ENCODE measurements around the gene ZNF423.
"Not testable (repeated sequence)": the region's sequence is repeated elsewhere in the genome, so short reads cannot be mapped to it uniquely, and the experiment has no call there.

ZNF423 gene

DNA sequence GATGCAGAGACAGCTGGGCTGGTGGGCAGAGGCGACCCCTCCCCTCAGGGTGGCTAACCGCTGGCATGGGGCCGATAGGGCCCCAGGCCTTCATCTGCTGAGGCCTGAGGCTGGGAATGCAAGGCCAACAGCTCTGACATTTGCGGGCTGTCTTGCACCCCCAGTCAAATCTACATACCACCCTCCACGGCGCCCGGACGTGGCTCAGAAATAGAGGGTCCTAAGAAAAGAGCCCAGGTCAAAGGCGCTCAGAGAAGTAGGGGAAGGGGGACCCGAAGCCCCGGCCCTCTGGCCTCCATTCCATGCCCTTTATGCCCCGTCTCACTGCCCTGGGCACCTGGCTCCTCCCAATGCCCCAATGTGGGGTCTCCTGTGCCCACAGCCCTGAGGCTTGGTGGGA, 340.1 kb downstream of the ZNF423 start:
- TF ChIP-seq, protein P1, sequence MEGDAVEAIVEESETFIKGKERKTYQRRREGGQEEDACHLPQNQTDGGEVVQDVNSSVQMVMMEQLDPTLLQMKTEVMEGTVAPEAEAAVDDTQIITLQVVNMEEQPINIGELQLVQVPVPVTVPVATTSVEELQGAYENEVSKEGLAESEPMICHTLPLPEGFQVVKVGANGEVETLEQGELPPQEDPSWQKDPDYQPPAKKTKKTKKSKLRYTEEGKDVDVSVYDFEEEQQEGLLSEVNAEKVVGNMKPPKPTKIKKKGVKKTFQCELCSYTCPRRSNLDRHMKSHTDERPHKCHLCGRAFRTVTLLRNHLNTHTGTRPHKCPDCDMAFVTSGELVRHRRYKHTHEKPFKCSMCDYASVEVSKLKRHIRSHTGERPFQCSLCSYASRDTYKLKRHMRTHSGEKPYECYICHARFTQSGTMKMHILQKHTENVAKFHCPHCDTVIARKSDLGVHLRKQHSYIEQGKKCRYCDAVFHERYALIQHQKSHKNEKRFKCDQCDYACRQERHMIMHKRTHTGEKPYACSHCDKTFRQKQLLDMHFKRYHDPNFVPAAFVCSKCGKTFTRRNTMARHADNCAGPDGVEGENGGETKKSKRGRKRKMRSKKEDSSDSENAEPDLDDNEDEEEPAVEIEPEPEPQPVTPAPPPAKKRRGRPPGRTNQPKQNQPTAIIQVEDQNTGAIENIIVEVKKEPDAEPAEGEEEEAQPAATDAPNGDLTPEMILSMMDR (conservative IDR thresholded peaks at IDR 0.05; ENCODE audit: low read length): no peak
- H3K4me3 ChIP-seq (ENCODE audit: low read length): no peak overlapping the region
- no peak for DNase-seq (ENCODE audit: low read depth)

DNA sequence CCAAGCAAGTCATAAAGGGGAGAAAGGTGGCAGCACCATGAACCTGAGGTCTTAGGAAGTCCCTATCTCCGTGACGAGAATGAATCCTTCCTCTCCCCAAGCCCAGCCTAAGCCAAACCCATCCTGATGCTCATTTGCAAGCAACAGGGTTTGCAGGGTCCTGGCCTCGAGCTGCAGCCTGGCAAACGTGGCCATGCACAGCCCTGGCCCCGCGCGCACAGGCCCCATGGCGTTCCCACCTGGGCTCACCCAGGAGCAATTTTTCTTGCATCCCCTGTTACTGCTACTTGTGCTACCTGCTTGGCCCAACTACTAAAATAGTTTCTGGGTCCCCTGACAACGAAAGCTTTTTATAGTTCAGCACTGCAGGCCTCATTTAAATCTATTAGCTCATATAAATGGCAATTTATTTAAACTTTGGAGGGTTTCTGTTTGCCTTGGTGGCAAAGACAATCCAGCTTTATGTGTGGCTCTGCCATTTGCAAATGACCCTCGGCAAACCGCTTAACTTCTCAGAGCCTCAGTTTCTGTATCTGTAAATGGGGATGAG, 340.8 kb downstream of the ZNF423 start:
- H3K4me3 ChIP-seq (ENCODE audit: low read length): no peak overlapping the region
- TF ChIP-seq, protein P1 (conservative IDR thresholded peaks at IDR 0.05; ENCODE audit: low read length): no peak

DNA sequence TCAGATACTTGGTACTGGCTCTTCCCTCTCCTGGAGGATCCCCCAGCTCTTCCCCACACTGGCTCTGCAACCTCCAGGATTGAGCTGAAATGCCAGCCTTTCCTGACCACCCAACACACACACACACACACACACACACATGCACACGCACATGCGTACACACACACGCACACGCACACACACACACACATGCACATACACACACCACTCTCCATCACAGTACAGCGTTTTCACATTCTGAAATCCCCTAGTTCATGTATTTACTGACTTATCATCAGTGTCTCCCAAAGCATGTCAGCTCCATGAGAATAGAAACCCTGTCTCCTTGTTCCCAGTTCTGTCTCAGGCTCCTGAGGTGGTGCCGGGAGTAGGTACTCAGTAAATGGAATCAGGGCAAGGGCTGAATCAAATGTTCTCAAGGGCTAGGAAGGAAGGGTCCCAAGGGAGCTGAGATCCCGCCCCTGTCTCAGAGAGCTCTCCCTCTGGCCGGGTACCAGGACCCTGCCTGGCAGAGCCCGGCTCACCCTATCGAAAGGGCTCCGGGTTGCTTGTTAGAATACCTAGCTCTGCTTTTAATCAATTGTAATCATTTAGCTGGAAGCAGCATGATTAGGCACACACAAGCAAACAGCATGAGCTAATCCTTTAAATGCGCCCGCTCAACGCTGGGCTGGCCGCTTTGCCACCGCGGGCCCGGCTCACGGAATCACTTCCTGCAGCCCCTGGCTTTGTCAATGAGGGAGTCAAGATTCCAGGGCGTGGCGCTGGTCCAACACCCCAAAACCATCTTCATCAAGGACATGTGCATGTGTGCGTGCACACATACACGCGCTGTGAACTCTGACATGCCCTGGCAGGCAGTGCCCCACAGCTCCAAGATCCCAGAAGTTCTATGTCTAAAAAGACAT, 341.6 kb downstream of the ZNF423 start:
- DNase-seq (ENCODE audit: low read depth): no peak
- no peak overlapping the region for H3K4me3 ChIP-seq (ENCODE audit: low read length)
- TF ChIP-seq, protein P1 (conservative IDR thresholded peaks at IDR 0.05; ENCODE audit: low read length): no peak

More for the DNA sequence above, 340.8 kb downstream of the ZNF423 start:
- no peak for DNase-seq (ENCODE audit: low read depth)

DNA sequence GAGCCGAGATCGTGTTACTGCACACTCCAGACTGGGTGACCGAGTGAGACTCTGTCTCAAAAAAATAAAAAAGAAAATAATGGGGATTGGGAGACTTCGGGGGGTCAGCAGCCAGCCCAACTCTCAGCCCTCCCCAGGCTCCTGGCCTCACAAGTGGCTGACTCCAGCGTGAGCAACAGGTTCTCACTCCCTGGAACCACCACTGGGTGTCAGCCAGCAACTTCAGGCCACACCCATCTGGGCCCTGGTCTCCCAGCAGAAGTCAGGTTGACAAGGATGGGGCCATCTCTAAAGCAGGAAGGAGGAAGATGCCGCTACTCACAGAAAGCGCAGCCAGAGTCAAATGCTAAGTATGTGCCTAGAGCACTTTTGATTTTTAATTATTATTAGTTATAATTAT, 342.9 kb downstream of the ZNF423 start:
- TF ChIP-seq, protein P1 (conservative IDR thresholded peaks at IDR 0.05; ENCODE audit: low read length): no peak
- DNase-seq (ENCODE audit: low read depth): no peak
- H3K4me3 ChIP-seq (ENCODE audit: low read length): no peak overlapping the region

DNA sequence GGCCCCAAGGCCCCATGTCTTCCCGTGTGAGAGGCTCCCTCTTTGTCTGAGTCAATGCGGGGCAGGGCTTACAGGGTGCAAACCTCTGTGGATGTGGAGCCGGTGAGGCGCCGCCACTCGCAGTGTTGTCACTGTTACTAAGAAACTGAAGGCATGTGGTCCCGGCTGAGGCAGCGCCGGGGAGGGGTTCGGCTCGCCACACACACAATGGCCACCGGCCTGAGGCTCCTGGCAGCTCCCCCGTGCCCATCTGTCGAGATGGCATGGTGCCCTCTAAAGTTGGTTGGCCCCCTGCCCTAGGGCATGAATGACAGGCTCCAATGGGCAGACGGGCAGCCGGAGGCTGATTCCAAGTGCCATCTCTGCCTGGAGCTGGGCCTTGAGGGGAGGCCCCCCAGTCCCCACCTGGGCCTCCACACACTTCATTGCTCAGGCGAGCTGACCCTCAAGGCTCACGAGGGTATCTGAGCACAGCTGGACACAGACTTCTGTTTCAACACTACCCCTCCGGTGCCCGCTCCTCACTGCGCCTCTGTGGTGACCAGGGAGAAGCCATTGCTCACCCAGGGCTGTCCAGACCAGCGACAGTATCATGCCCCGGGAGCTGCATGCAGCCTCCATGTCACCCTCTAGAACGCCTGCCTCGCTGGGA, 345.1 kb downstream of the ZNF423 start:
- DNase-seq (ENCODE audit: low read depth): no peak
- no peak overlapping the region for H3K4me3 ChIP-seq (ENCODE audit: low read length)
- TF ChIP-seq, protein P1 (conservative IDR thresholded peaks at IDR 0.05; ENCODE audit: low read length): no peak

DNA sequence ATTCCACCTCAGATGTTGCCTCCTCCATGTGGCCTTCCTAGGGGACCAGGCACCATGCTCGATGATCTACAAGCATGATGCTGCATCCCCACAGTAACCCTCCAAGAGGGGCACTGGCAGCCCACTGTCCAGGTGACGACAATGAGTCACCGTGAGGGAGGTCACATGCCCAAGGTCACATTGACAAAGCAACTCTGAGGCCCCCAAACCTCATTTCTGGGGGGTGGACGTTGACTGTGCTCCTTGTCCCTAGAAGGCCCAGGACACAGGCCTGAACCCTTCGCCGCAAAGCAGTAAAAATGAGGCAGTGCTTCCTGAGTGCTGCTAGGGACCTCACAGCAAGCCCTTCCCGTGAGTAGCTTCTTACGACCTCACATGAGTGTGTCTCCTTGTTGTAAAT, 345.8 kb downstream of the ZNF423 start:
- no peak for DNase-seq (ENCODE audit: low read depth)
- TF ChIP-seq, protein P1 (conservative IDR thresholded peaks at IDR 0.05; ENCODE audit: low read length): no peak
- no peak overlapping the region for H3K4me3 ChIP-seq (ENCODE audit: low read length)

DNA sequence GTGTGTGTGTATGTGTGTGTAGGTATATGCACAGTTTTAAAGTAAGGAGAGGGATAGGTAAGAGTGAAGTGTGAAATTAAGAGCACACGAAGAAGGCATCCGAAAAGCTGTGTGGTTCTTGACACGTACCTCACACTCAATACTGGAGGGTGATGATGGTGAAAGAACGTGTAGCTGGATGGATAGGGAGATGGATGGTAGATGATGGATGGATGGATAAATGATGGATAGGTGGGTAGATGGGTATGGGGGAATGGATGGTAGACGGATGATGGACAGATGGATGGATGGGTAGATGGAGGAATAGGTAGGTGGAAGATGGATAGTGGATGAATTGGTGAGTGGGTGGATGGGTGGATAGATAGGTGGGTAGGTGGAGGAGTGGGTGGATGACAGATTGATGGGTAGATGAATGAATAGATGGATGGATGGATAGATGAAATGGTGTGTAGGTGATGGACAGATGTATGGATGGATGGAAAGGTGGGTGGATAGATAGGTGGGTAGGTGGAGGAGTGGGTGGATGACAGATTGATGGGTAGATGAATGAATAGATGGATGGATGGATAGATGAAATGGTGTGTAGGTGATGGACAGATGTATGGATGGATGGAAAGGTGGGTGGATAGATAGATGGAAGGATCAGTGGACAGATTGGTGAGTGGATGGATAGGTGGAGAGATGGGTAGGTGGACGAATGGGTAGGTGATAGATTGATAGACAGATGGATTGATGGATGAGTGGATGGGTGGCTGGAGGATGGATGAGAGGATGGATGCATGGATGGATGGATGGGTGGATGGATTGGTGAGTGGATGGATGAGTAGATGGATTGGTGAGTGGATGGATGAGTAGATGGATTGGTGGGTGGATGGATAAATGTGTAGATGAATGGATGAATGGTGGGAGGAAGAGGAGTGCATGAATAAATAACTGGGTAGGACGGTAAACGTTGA, 349.6 kb downstream of the ZNF423 start:
- not testable (repeated sequence) for DNase-seq (ENCODE audit: low read depth); H3K4me3 ChIP-seq (ENCODE audit: low read length)
